HG03432 (cell line): ENCODE data around the gene WDR27.
"Not testable (repeated sequence)": the region's sequence is repeated elsewhere in the genome, so short reads cannot be mapped to it uniquely, and the experiment has no call there.

Experiments used
- ATAC-seq: cut with Tn5 transposase; IDR thresholded peaks from one replicate; pipeline ENCODE4 v1.9.1; 2021; ENCODE audit warnings: mild to moderate bottlenecking, moderate library complexity; ENCODE audit not compliant: unreplicated experiment

The WDR27 gene

DNA sequence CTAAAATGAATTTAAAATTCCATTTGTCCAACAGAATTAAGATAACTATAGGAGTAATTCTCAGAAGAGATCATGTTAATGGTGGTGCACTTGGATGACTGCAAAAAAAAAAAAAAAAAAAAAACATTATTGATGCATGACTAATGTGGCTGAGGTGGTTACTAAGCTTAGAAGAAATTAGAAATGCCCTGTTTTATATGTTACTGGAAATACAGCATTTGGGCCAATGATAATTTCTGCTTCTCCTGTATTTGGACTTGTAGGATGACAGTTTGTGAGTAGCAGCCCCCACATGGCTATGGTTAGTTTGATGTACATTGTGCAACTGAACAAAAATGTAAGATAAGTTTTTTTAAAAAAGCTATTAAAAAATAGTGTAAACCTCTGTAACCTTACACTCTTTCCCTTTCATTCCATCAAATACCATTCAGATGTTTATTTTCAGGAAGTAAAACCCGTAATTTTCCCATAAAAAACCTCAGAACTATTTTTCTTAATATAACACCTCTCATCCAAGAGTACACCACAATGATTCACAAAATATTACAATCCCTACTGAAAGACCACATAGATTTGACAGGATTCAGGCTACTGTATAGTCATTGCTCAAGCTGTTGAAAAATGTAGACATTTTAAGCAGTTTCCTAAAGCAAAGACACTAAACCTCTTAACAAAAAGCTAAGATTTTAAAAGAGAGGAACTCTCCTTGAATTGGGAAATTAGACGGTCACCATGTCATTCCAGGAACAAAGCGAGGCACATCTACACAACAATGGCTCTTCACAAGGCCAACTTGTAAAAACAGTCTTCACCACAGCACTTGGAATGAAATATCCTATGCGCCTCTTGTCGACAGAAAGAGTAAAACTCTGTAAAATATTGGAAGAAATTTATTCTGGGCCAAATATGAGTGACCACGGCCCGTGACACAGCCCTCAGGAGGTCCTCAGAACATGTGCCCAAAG is 83.0 kb downstream of the WDR27 start:
- ATAC-seq: no peak

DNA sequence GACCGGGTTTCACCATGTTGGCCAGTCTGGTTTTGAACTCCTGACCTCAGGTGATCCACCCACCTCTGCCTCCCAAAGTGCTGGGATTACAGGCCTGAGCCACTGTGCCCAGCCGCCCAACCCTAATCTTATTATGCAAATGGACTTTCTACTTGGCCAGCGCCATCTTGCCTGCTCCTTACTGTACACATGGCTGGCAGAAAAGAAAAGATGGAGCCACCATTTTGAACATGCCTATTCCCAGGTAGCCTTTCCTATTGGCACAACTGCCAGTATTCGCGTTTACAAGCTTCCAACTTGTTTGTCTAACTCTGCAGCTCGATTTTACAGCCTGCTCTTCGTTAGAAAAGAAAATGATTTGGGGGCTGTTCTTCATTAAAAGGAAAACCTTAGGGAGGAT is 84.3 kb downstream of the WDR27 start:
- ATAC-seq: no peak

DNA sequence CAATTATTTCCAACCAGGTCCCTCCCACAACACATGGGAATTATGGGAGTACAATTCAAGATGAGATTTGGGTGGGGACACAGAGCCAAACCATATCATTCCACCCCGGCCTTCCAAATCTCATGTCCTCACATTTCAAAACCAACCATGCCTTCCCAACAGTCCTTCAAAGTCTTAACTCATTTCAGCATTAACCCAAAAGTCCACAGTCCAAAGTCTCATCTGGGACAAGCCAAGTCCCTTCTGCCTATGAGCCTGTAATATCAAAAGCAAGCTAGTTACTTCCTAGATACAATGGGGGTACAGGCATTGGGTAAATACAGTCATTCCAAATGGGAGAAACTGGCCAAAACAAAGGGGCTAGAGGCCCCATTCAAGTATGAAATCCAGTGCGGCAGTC is 93.2 kb downstream of the WDR27 start:
- ATAC-seq: not testable (repeated sequence)

DNA sequence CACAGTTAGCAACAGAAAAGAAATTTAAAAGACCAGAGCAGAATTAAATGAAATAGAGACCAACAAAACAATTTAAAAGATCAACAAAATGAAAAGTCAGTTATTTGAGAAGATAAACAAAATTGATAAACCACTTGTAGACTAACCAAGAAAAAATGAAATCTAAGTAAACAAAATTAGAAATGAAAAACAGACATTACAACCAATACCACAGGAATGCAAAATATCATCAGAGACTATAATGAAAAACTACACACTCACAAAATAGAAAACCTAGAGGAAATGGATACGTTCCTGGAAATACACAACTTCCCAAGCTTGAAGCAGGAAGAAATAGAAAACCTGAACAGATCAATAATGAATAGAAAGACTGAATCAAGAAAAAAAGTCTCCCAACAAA is 97.8 kb downstream of the WDR27 start:
- ATAC-seq: no peak

DNA sequence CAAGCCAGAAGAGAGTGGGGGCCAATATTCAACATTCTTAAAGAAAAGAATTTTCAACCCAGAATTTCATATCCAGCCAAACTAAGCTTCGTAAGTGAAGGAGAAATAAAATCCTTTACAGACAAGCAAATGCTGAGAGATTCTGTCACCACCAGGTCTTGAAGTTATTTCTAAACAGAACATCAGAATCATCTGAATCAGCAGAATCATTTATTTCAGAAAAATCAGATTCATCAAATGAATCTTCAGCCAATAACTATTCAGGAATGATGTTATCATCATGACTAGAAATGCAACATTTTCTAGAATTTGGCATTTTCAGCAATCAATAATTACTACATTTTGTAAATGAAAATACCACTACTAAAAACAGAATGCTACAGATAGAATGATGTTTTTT is 100.7 kb downstream of the WDR27 start:
- not testable (repeated sequence) for ATAC-seq

DNA sequence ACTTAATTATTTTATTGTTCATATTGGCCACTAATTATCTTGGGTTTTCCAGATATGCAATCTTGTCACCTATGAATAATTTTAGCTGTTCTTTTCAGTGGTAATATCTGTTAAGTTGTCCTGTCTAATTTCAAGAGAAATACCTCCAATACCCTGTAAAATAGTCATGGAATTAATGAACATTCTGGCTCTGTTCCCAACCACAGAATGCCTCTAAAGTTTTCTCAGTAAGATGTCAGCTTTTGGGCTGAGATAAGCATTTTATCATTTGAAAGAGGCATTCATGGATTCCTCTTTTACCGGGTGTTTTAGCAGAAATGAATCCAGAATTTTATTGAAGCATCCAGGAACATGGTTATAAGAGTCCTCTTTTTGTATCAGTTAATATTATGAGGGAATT is 109.3 kb downstream of the WDR27 start:
- ATAC-seq: no peak

DNA sequence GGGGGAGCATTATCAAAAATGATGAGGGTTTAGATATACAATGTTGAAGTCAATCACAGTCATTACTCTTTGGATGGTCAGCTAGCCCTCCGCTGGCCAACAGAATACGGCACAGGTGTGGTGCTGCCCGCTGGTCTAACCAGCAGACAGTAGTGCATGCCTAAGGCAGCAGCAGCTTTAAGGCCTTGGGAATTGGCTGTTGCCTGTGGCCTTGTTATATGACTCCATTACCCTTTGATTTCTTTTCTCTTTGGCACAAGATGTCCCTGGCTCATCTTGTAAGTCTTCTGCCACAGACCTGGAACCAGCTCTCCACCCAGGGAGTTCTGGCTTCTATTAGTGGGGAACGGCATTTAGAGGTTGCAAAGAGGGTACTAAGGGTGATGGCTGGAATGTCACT is 110.2 kb downstream of the WDR27 start:
- no peak for ATAC-seq

DNA sequence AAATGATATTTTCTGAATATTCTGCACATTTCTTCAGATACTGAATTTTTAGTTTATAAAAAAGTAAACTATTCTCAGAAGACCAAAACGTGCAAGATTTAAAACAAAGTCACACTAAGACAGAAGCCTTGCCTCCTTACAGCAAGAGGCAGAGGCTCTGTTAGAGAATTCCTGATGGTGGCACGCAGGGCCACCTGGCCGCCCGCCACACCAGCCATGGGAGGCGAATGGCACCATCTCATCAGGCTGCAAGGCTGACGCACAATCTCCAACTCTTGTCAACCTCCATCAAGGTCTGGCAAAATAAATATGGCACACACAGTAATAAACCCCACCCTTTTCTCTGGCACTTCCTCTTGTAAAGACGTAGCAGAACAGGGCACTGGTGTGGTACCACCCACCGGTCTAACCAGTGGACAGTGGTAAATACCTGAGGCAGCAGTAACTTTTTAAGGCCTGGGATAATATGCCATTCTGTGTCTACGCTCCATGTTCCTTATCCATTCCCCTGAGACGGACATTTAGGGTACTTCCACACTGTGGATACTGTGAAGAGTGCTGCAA is 111.4 kb downstream of the WDR27 start:
- no peak for ATAC-seq

DNA sequence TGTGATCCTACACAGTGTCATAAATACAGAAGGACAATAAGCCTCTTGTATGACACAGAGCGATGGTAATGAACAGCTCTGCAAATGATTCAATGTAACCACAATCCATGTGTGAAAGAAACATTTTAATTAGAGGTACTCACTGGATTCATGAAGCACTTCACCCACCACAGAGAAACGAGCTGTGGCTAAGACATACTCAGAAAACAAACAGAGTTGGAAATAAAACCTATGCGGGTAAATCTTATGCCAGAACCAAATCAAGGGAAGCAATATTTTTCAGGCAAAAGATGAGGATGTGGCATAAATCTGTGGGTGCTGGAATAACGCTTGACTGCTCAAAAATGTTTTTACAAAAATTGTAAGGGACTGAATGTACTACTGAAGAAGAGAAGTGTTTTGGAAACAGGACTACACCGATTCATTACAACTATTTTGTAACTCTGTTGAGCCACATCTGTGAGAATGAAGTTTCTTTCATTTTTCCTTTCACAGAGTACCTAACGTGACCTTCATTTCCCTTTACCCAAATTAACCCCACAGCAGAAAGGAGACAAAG is 112.1 kb downstream of the WDR27 start:
- peak; percentile 50 for ATAC-seq

DNA sequence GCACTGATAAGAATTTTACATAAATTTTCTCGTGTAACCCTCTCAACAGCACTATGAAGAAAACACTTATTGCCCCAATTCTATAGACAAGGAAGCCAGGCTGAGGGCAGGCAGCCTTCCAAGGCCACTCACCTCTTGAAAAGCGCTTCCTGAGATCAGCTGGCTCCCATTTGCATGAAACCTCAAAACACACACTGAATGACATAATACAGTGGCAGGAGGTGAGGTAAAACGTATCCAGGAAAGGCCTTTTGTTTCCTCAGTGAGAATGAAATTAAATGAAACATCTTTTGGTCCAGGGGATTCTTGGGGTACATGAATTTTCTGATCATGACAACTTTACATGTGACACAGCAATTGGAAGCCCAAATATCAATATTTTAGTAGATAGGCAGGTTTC is 112.5 kb downstream of the WDR27 start:
- peak; percentile 88 for ATAC-seq

DNA sequence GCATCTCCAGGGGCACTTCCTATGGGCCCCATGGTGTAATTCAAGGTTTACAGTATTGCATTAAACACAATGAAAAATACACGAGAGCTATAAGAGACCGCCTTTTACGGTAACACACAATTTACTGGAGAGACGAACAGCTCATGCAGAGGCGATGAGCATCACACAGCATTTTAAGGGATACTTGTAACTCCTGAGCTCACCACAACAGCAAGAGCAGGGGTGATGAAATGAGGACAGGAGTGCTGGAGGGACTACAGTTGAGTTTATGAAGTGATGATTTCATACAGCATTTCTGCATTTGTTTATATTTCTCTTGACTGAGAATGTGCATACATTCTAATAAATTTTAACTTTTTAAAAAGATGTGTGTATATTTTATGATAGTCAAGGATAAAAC is 113.9 kb downstream of the WDR27 start:
- ATAC-seq: no peak

DNA sequence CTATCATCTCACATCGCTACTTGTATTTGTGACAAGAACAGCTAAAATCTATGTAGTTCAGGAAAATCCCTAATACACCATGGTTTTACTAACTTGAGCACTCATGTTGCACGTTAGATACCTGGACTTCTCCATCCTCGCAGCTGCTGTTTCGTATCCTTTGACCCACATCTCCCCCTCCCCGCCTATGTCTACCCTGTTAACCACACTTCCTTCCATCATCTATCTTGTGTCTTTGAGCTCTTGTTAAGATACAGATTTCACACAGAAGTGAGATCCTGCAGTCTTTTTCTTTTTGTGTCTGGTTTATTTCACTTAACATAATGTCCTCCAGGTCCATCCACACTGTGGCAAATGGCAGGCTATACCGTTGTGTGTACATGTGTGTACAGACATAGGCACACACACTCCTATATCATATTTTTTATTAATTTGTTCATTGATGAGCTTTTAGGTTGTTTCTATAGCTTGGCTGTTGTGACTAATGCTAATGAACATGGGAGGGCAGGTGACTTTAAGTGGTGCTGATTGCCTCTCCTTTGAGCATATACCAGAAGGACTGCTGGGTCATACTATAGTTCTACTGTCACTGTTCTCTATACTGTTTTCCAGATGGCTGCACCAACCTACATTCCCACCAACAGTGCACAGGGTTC is 117.8 kb downstream of the WDR27 start:
- no peak for ATAC-seq

DNA sequence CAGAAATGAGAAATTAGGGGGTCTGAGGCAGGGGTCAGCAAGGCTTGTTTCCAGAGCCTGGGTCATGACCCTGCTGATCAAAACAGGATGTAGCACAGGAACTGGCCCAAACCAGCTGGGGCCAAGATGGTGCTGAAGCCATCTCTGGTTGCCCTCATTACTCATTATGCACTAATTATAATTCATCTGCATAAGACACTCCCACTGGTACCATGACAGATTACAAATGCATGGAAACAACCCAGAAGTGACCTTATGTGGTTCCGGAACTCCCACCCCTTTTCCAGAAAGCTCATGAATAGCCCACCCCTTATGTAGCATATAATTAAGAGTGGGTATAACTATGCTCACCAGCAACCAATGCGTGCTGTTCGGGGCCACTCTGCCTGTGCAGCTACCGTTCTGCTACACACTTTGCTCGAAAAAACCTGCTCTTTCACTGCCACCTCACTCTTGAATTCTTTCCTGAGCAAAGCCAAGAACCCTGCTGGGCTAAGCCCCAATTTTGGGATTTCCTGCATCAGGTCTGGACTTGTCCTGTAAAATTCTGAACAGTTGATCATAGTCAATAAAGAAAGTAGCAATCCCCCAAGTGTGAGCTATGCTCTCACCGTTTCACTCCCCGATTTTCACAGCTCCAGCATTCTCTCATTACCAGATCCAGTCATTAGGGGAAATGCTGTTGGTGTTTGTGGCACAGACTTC is 122.3 kb downstream of the WDR27 start:
- no peak for ATAC-seq

DNA sequence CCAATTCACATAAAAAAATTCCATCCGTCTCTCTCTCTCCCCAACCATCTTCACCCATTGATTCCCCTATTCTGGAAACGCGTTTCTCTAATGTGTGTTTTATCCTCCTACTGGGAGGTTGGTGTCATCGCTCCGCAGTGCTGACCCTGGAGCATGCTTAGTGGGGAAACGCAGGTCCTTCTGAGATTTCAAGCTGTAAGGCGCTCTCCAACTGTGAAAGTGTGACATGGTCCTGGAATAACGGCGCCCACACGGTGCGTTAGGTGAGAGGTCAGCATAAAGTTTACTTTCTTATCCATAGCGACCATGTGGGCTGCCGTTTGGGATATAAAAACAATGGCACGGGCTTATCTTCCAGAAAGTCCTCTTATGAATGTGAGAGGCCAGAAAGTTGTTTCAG is 123.9 kb downstream of the WDR27 start:
- ATAC-seq: no peak

DNA sequence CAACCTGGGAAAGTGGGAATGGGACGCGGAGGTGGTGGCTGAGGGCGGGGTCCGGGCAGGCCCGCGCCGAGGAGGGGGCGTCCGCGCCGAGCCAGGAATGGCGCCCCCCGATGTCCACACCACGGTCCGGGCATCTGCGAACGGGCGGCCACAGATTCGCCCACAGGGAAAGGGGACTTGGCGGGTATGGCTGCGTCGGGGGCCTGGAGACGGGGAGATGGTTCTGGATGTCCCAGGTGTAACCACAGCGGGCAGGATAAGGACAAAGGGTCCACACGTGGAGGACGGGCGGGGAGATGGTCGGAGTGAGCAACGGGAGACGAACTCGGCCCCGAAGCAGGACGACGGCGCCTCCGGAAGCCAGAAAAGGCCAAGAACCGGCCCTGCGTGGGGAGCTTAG is 124.6 kb downstream of the WDR27 start:
- no peak for ATAC-seq

DNA sequence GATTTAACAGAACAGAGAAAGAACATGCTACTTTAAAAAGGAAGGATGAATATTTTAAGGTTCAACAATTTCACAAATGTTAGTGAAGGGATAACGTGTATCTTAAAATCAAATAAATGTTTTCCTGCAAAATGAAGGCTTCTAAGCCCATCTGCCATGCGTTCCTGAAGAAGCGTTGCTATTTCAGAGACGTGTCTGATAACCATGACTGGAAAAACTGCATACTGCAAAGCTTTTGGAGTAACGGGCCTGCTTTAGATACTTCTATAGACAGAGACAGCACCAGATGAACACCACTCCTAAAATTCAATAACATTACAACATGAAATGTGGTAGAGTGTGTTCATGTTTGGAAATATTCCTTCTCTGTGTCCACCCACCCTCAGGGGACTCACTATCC is 126.0 kb downstream of the WDR27 start:
- ATAC-seq: no peak

DNA sequence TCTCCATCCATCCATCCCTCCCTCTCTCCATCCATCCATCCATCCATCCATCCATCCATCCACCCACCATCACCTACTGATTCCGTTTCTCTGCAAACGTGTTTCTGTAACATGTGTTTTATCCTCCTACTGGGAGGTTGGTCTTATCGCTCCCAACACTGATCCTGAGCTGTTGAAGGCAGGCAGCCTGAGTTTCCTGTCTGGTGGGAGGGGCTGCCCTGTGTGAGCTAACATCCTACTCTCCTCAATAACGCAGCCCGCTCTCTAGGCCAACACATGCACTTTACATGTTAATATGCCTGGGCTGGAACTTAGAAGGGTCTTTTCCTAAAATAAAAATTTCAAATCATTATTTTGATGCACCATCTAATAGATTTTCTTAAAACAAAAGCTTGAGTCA is 126.5 kb downstream of the WDR27 start:
- ATAC-seq: no peak

DNA sequence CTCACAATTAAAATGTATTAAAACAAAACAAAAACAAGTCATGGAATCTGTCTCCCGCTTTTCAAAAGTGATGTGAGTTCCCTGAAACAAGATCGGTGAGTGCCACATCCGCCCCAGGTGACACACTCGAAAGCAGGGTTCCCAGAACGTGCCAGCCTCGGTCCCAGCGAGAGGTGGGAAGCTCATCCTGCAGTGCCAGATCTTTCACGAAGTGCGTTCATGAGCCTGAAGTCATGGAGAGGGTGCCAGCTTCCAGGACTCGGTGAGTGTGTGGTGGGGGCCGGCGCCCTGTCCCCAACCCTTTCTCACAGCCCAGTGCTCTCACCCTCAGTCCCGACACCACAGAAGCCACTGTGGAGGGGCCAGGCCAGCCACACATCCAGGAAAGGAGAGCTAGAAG is 127.4 kb downstream of the WDR27 start:
- no peak for ATAC-seq

DNA sequence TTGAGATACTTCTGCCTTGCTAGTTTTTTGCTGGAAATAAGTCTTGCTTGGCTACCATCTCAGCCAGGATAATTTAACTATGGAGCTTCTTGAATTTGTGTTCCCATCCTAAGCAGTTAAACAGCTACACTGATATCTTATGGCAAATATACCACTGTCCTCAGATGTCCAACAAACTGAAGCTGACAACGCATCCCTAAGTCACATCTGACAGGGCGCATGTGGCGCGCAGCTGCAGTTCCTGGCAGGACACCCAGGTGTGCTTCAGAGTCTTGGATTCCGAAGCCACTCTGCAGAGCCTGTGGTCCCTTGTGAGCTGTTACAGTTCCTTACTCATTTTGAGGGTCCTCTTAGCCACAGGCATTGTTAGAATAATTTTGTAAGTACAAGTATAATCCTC is 127.9 kb downstream of the WDR27 start:
- ATAC-seq: no peak

DNA sequence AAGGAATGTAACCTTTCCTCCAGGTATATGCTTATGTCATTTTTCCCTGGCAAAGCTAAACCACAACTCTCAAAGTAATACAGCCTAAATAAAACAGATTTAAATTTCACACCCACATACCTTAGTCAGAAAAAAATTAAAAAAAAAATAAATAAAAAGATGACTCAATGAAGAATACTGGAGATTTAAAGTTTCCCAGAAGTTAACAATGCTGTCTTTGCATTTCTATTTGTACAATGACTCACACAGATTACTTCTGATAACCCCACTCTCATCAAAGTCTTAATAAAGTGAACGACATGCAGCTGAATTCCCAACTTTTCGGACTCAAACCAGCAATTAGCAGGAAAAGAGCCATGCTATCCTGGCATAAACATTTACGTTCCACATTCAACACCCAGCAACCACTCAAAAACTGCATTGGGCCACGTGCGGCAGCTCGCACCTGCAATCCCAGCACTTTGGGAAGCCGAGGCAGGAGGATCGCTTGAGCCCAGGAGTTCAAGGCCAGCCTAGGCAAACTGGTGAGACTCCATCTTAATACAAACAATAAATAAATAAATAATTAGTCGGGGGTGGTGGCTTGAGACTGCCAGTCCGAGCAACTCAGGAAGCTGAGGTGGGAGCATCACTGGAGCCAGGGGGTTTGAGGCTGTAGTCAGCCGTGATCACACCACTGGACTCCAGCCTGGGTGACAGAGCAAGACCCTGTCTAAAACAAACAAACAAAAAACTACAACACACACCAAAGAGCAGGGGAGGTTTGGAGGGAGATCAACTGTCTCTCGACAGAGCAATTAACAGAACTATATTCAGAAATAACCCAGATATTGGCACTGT is 130.5 kb downstream of the WDR27 start:
- ATAC-seq: no peak
